Fibroblast of villous mesenchyme (primary cell): ENCODE measurements around the gene ODR4. TPM values are rescaled to one million over a fixed set of nuclear protein-coding genes. Genes with fewer than 3 reads are reported as not detected.

Experiments used
- DNase-seq: peaks from one replicate; pipeline ENCODE4 v3.0.0-alpha.2; 2010; ENCODE audit warnings: low read depth
- H3K4me3 ChIP-seq: 2 replicates; pipeline ENCODE4 v1.5.1; 2011; ENCODE audit warnings: low read depth, mild to moderate bottlenecking, low read length
- total RNA-seq: library from RNA; depleted of rRNA; stranded (reverse); fragments of >200 nt; gene quantifications from 2 replicates; pipeline ENCODE4 v1.2.3, GENCODE V29; 2012
- TF ChIP-seq, protein P1 (sequence below): IDR thresholded peaks from 2 replicates; pipeline ENCODE4 v1.5.1; 2012; ENCODE audit warnings: low read depth, mild to moderate bottlenecking, low read length; ENCODE audit not compliant: insufficient read depth

Gene ODR4
- total RNA-seq, 1 donor = 25.9 TPM

DNA sequence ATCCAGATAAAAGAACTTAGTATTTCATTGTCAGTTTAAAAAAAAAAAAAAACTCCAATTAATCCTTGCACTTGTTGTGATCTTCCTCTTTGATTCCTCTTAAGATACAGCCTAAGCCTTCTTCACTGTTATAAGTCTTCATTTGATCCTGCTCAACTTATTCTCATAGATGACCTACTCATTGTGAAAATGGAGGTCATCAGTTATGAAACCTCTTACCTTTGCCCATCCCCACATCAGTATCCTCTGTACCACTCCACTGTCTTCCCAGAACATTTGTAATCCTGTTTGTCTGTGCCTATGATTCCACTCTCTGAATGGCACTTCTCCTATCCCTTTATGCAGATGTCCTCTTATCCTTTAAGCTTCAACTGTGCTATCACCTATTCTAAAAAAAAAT, 28.0 kb downstream of the ODR4 start:
- no peak for DNase-seq
- H3K4me3 ChIP-seq = no peak overlapping the region
- TF ChIP-seq, protein P1, sequence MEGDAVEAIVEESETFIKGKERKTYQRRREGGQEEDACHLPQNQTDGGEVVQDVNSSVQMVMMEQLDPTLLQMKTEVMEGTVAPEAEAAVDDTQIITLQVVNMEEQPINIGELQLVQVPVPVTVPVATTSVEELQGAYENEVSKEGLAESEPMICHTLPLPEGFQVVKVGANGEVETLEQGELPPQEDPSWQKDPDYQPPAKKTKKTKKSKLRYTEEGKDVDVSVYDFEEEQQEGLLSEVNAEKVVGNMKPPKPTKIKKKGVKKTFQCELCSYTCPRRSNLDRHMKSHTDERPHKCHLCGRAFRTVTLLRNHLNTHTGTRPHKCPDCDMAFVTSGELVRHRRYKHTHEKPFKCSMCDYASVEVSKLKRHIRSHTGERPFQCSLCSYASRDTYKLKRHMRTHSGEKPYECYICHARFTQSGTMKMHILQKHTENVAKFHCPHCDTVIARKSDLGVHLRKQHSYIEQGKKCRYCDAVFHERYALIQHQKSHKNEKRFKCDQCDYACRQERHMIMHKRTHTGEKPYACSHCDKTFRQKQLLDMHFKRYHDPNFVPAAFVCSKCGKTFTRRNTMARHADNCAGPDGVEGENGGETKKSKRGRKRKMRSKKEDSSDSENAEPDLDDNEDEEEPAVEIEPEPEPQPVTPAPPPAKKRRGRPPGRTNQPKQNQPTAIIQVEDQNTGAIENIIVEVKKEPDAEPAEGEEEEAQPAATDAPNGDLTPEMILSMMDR = no peak

GRCh38 chr1:186404454-186405051, 28.9 kb downstream of the ODR4 start:
- H3K4me3 ChIP-seq = no peak overlapping the region
- DNase-seq = peak; percentile 62
- TF ChIP-seq, protein P1 = peak; percentile 76

DNA sequence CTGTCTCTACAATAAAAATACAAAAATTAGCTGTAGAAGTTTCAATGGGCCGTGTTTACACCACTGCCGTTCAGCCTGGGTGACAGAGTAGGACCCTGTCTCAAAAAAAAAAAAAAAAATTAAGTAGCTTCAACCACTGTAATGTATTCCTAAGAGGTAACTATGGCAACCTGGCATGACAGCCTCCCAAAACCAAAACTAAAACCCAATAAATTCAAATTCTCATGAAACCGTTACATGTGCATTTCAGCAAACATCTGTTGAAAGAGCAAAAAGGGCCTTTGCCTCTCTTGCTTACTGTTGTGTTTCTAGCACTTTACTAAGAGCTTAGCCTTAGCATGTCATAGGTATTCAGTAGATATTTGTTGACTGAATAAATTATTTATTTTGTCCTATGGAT, 33.5 kb downstream of the ODR4 start:
- DNase-seq = no peak
- no peak overlapping the region for H3K4me3 ChIP-seq
- TF ChIP-seq, protein P1 = no peak

- TF ChIP-seq, protein P1 = no peak
- H3K4me3 ChIP-seq = no peak overlapping the region
- no peak for DNase-seq
These were observed 37.7 kb downstream of the ODR4 start for GRCh38 chr1:186413319-186413718.

DNA sequence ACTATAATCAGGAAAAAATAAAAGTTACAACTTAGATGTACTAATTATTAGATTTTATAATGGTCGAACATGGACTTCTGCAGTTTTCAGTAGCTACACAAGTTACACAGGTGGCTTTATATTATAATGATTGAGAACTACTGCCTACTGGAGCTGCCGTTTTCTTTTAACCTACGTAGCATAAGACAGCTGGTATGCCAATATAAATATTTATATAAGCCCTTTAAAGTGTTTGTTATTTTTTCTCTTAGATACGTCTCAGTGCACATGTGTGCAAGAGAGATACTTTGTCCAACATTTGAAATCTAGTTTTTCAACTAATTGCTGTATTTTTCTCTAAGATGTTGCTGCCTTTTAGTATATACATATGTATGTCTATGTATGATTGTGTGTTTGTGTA, 42.9 kb downstream of the ODR4 start:
- TF ChIP-seq, protein P1 = no peak
- peak; percentile 41 for DNase-seq
- H3K4me3 ChIP-seq = no peak overlapping the region

- DNase-seq = peak; percentile 33
- H3K4me3 ChIP-seq = no peak overlapping the region
- TF ChIP-seq, protein P1 = no peak
These were observed 44.7 kb downstream of the ODR4 start for GRCh38 chr1:186420311-186420710.

DNA sequence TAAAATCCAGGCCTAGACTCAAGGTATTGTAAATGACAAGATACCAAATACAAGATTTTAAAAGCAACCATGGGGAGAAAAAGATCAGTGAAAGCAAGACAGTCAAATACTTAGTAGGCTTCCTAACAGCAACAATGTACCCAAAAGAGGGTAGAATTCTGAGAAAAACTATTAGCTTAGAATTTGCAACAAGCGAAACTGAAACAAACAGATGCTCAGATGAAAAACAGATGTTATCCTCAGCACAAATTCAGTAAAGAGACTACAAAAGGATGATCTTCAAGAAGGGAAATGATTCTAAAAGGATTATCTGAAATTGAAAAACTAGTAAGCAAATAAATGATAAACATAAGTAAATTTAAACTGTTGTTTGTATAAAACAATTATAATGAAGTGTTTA, 45.3 kb downstream of the ODR4 start:
- peak; percentile 57 for DNase-seq
- no peak overlapping the region for H3K4me3 ChIP-seq
- TF ChIP-seq, protein P1 = no peak
